Activated naive CD8-positive, alpha-beta T cell (primary cell): Measurements from ENCODE around the gene AKAP8.

Experiments used
- H3K27ac Mint-ChIP-seq: one replicate; pipeline ENCODE4 v1.8.0; 2021; ENCODE audit warnings: mixed read lengths
- H3K27me3 Mint-ChIP-seq: one replicate; pipeline ENCODE4 v1.8.0; 2021; ENCODE audit warnings: mixed read lengths
- H3K36me3 Mint-ChIP-seq: one replicate; pipeline ENCODE4 v1.8.0; 2021; ENCODE audit warnings: mixed read lengths
- H3K4me1 Mint-ChIP-seq: one replicate; pipeline ENCODE4 v1.8.0; 2021; ENCODE audit warnings: low read depth, mixed read lengths
- H3K4me3 Mint-ChIP-seq: one replicate; pipeline ENCODE4 v1.8.0; 2021; ENCODE audit warnings: mild to moderate bottlenecking, mixed read lengths
- H3K9me3 Mint-ChIP-seq: one replicate; pipeline ENCODE4 v1.8.0; 2021; ENCODE audit warnings: low read depth, mixed read lengths

AKAP8 gene

DNA sequence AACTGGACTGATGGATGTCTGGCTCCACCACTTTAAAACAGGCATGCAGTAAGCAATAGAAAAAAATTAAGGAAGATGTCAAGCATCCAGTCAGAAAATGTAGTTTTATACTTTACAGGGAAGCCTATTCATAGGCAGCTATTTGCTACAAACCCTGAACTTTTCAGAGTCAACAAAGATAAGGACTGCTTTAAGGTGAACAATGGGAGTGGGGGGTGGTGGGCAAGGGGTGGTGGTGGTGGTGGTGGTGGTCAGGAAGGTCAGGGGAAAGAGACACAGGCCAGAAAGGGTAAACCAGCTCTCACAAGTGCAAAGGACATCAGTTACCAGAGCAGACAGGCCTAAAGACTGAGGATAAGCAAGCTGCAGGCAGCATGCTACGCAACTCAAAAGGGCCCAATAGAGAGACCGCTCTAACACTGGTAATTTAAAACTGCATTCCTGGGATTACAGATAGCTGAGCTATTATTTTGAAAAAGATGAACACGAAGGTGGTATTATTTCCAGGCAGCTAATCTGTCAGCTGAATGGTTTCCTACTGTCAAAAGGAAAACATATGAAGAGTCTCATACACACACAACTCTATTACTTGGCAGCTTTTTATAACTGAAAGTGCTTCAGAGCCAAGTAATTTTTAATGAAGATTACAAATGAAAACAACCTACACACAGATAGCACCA is 62.1 kb downstream of the AKAP8 start:
- H3K27me3 Mint-ChIP-seq, result no peaks in the 10 kb centered on the region
- H3K4me3 Mint-ChIP-seq, result peak overlapping the region; percentile 67
- H3K9me3 Mint-ChIP-seq, result no peaks in the 10 kb centered on the region
- peaks cover 85% of the 10 kb centered on the region for H3K4me1 Mint-ChIP-seq
- H3K27ac Mint-ChIP-seq, result peak overlapping the region; percentile 92
- no peaks in the 10 kb centered on the region for H3K36me3 Mint-ChIP-seq

DNA sequence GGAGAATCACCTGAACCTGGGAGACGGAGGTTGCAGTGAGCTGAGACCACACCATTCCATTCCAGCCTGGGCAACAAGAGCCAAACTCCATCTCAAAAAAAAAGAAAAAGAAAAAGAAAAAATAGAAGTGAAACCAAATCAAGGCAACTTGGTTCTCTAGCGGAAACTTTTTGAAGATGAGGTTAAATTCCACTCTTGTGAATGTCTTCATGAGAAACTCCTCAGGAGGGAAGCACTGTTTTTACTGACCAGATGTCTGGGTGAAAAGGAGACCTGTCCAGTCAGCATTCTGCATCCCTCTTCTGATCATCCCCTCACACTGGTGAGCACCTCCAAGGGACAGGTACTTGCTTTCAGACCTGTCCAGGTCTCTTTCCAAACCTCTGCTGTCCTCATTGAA is 63.1 kb downstream of the AKAP8 start:
- H3K4me1 Mint-ChIP-seq, result peaks cover 86% of the 10 kb centered on the region

GRCh38 chr19:15315101-15315500 is 64.5 kb downstream of the AKAP8 start:
- peak overlapping the region; percentile 54 for H3K4me3 Mint-ChIP-seq

More for the DNA sequence above, 63.1 kb downstream of the AKAP8 start:
- Mint-ChIP-seq H3K4me3 (peak overlapping the region; percentile 67), H3K9me3 (no peaks in the 10 kb centered on the region), H3K27ac (peak overlapping the region; percentile 92), H3K27me3 (no peaks in the 10 kb centered on the region), H3K36me3 (no peaks in the 10 kb centered on the region)

GRCh38 chr19:15313649-15314279 is 65.8 kb downstream of the AKAP8 start:
- Mint-ChIP-seq H3K27me3 (no peaks in the 10 kb centered on the region), H3K4me3 (peak overlapping the region; percentile 2), H3K36me3 (no peaks in the 10 kb centered on the region), H3K27ac (peak overlapping the region; percentile 66), H3K9me3 (no peaks in the 10 kb centered on the region), H3K4me1 (peaks cover 79% of the 10 kb centered on the region)

More at GRCh38 chr19:15315101-15315500, 64.5 kb downstream of the AKAP8 start:
- Mint-ChIP-seq H3K9me3 (no peaks in the 10 kb centered on the region), H3K27me3 (no peaks in the 10 kb centered on the region), H3K27ac (peak overlapping the region; percentile 85), H3K4me1 (peaks cover 80% of the 10 kb centered on the region), H3K36me3 (no peaks in the 10 kb centered on the region)

DNA sequence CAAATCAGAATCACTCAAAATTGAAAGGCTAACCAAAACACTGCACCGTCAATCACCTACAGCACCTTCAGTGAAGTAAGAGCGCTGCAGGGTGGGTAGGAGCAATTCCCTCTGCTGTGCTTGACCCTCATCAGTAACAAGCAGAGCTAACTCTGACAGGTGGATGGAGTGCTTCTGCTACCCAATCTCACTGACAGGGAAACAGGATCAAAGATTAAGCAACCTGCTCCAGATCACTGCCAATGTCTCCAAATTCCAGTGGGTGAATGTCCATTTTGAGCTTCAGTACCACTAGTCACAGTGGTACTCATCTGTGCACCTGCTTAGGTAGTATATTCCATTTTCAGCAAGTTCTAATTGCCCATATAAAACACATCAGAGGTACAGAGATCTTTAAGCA is 72.4 kb downstream of the AKAP8 start:
- no peak overlapping the region for H3K27ac Mint-ChIP-seq
- H3K27me3 Mint-ChIP-seq, result no peaks in the 10 kb centered on the region
- peaks cover 81% of the 10 kb centered on the region for H3K4me1 Mint-ChIP-seq
- peaks cover 2% of the 10 kb centered on the region for H3K36me3 Mint-ChIP-seq
- H3K4me3 Mint-ChIP-seq, result peak overlapping the region; percentile 44
- no peaks in the 10 kb centered on the region for H3K9me3 Mint-ChIP-seq

DNA sequence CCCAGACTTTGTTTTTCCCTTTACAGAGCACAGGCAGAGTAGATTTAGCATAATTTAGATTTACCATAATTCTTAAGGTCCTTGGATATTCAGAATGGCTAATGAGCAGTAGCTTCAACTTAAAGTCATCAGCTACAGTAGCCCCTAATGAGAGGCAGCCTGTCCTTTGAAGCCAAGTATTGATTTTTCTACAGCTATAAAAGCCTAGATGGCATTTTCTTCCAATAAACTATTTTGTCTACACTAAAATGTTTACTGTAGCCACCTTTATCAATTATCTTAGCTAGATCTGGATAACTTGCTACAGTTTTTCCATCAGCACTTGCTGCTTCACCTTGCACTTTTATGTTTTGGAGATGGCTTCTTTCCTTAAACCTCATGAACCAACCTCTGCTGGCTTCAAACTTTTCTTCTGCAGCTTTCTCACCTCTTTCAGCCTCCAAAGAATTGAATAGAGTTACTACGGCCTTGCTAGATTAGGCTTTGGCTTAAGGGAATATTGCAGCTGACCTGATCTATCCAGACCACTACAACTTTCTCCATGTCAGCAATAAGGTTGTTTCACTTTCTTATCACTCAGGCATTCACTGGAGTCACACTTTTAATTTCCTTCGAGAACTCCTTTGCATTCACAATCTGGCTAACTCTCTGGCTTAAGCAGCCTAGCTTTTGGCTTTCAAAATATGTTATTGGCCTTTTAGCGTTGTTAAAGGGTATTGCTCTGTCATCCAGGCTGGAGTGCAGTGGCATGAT is 73.8 kb downstream of the AKAP8 start:
- peaks cover 2% of the 10 kb centered on the region for H3K36me3 Mint-ChIP-seq
- H3K4me3 Mint-ChIP-seq, result peak overlapping the region; percentile 20
- H3K27me3 Mint-ChIP-seq, result no peaks in the 10 kb centered on the region
- H3K4me1 Mint-ChIP-seq, result peaks cover 79% of the 10 kb centered on the region
- H3K27ac Mint-ChIP-seq, result peak overlapping the region; percentile 43
- no peaks in the 10 kb centered on the region for H3K9me3 Mint-ChIP-seq

DNA sequence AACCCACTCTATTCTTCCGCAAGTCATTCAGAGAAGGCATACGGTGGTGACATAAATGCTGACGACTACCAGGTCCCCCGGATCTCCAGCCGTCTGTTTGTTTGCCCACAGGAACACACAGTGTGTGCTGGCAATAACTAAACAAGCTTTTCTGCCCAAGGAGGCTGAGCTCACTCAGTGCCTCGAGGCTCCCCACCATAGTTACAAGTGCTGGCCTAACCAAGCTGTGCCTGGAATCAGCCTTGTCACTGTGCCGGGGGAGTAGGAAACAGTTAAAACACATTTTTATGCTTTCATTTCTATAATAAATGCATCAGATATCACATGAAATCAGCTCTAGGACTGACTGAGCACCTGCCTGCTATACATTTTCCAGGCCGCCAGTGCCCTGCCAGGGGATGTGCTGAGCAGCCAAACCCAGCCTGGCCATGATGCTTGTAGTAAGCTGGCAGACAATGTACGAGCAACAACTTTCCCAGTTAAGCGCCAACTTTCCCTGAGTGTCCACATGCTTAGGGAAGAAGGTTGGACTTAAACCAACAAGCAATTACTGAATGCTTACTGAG is 75.4 kb downstream of the AKAP8 start:
- no peaks in the 10 kb centered on the region for H3K27me3 Mint-ChIP-seq
- peaks cover 80% of the 10 kb centered on the region for H3K4me1 Mint-ChIP-seq
- H3K36me3 Mint-ChIP-seq, result peaks cover 2% of the 10 kb centered on the region
- no peaks in the 10 kb centered on the region for H3K9me3 Mint-ChIP-seq
- H3K4me3 Mint-ChIP-seq, result peak overlapping the region; percentile 17
- peak overlapping the region; percentile 93 for H3K27ac Mint-ChIP-seq
